HepG2 (cell line): ENCODE measurements around the gene MCU. TPM values are rescaled to one million over a fixed set of nuclear protein-coding genes. Genes with fewer than 3 reads are reported as not detected.

ENCODE experiments used
- GTF2F1 ChIP-seq: fragments of 150-350 bp; IDR thresholded peaks from 2 replicates; pipeline ENCODE4 v1.6.1; 2014; ENCODE audit warnings: low read length
- RFXANK ChIP-seq: IDR thresholded peaks from 2 replicates; pipeline ENCODE4 v1.6.1; 2016
- SOX6 ChIP-seq, 2 experiments: fragments of 450-650 bp in 1 of 2; sonication (generic) in 1 of 2; formaldehyde crosslinking in 1 of 2; IDR thresholded peaks; 2 replicates each; pipeline versions ENCODE4 v1.4.0 to v1.6.1; 2017 to 2020; ENCODE audit warnings: antibody characterized with exemption in 1 of 2, mild to moderate bottlenecking in 1 of 2, missing genetic modification reagents in 1 of 2
- SRSF9 ChIP-seq: fragments of 200-400 bp; formaldehyde crosslinking; IDR thresholded peaks from 2 replicates; pipeline ENCODE4 v1.6.1; 2018; ENCODE audit warnings: borderline replicate concordance, mild to moderate bottlenecking, low read depth, low read length; ENCODE audit not compliant: insufficient read depth, poor library complexity, severe bottlenecking
- TOPORS ChIP-seq: sonication (generic); formaldehyde crosslinking; IDR thresholded peaks from 2 replicates; pipeline ENCODE4 v1.8.0; 2023; ENCODE audit warnings: mild to moderate bottlenecking, missing genetic modification reagents
- ZNF138 ChIP-seq: sonication (generic); formaldehyde crosslinking; IDR thresholded peaks from 2 replicates; pipeline ENCODE4 v1.5.0; 2020; ENCODE audit warnings: mild to moderate bottlenecking, low read depth, missing genetic modification reagents
- ZNF569 ChIP-seq: sonication (generic); formaldehyde crosslinking; IDR thresholded peaks from 2 replicates; pipeline ENCODE4 v1.5.0; 2020; ENCODE audit warnings: mild to moderate bottlenecking, missing genetic modification reagents, moderate library complexity, borderline replicate concordance
- ZNF616 ChIP-seq: sonication (generic); formaldehyde crosslinking; IDR thresholded peaks from 2 replicates; pipeline ENCODE4 v1.5.0; 2020; ENCODE audit warnings: low read depth, mild to moderate bottlenecking, missing genetic modification reagents
- polyA plus RNA-seq, 8 experiments: library from polyadenylated mRNA; depleted of rRNA in 3 of 8; stranded (reverse) in 7 of 8; unstranded in 1 of 8; fragments of >200 nt; fragmentation: Illumina TruSeq in 4 of 8; extraction: Trizol in 4 of 8; gene quantifications; 2 replicates each; pipeline versions ENCODE4 v1.2.1 to v1.2.3, GENCODE V29; 2011 to 2016; ENCODE audit warnings: low read depth in 4 of 8, missing spikeins in 1 of 8, mixed read lengths in 1 of 8; ENCODE audit not compliant: insufficient read depth in 1 of 8
- total RNA-seq, 5 experiments: library from RNA; depleted of rRNA; stranded (reverse); fragments of >200 nt; fragmentation: Illumina TruSeq; extraction: Trizol; gene quantifications; 2 replicates each; pipeline ENCODE4 v1.2.3, GENCODE V29; 2016; ENCODE audit warnings: low read depth in 1 of 5
- TF ChIP-seq, protein P1 (sequence below): sonication (generic); formaldehyde crosslinking; IDR thresholded peaks from 2 replicates; pipeline ENCODE4 v1.4.0; 2020; ENCODE audit warnings: missing genetic modification reagents
- TF ChIP-seq, protein P2 (sequence below): sonication (generic); formaldehyde crosslinking; IDR thresholded peaks from 2 replicates; pipeline ENCODE4 v1.8.1; 2023; ENCODE audit warnings: missing genetic modification reagents, mild to moderate bottlenecking, borderline replicate concordance
- TF ChIP-seq, protein P3 (sequence below): sonication (generic); formaldehyde crosslinking; IDR thresholded peaks from 2 replicates; pipeline ENCODE4 v1.8.1; 2023; ENCODE audit warnings: mild to moderate bottlenecking, missing genetic modification reagents
- TF ChIP-seq, protein P4 (sequence below): conservative IDR thresholded peaks from 2 replicates; pipeline ENCODE4 v1.6.1; 2018; ENCODE audit warnings: missing genetic modification reagents

MCU gene
- total and polyA plus RNA-seq, 2 of the 13 experiments (the other 11 are each of a cell fraction or from before 2014, with no cell fraction given), result 25.9 to 64.5 TPM

DNA sequence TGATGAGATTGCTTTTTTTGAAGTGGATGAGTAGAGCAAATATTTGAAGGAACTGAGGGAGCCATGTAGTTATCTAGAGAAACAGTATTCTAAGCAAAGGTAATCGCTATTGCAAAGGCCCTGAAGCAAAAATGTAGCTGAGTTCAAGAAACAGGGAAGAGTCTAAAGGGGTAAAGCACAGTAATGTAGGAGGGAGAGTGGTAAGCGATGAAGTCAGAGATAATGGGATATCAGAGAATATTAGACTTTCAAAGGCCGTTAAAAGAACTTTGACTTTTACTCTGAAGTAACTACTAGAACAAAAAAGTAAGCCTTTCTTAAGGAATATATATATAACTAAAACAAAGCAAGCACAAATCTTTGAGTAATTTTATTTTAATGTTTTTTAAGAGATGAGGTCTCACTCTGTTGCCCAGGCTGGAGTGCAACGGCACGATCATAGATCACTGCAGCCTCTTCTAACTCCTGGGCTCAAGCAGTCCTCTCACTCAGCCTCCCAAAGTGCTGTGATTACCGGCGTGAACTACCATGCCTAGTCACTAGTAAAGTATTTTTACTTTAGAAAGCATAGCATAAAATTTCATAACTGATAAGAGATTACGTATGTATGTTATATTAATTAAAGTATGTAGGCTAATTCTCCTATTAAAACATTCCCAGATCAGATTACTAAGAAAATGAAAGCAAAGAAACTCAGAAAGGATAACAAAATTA, 139.9 kb downstream of the MCU start (continued):
- no peak for TF ChIP-seq ZNF616 (CRISPR knock-in tag)
- TF ChIP-seq ZNF138 (CRISPR knock-in tag), result no peak
- no peak for TF ChIP-seq SRSF9
- TF ChIP-seq, protein P1, sequence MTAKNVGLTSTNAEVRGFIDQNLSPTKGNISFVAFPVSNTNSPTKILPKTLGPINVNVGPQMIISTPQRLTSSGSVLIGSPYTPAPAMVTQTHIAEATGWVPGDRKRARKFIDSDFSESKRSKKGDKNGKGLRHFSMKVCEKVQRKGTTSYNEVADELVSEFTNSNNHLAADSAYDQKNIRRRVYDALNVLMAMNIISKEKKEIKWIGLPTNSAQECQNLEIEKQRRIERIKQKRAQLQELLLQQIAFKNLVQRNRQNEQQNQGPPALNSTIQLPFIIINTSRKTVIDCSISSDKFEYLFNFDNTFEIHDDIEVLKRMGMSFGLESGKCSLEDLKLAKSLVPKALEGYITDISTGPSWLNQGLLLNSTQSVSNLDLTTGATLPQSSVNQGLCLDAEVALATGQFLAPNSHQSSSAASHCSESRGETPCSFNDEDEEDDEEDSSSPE (CRISPR knock-in tag), result no peak
- TF ChIP-seq GTF2F1, result no peak
- TF ChIP-seq, protein P2, sequence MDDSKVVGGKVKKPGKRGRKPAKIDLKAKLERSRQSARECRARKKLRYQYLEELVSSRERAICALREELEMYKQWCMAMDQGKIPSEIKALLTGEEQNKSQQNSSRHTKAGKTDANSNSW (CRISPR knock-in tag), result no peak
- no peak for TF ChIP-seq SOX6 (IDR thresholded peaks at IDR 0.05)
- TF ChIP-seq SOX6 (CRISPR knock-in tag; IDR thresholded peaks at IDR 0.05), result no peak
- TF ChIP-seq TOPORS (CRISPR knock-in tag), result no peak
- TF ChIP-seq, protein P3, sequence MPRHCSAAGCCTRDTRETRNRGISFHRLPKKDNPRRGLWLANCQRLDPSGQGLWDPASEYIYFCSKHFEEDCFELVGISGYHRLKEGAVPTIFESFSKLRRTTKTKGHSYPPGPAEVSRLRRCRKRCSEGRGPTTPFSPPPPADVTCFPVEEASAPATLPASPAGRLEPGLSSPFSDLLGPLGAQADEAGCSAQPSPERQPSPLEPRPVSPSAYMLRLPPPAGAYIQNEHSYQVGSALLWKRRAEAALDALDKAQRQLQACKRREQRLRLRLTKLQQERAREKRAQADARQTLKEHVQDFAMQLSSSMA (CRISPR knock-in tag), result no peak
- TF ChIP-seq ZNF569 (CRISPR knock-in tag), result no peak
- TF ChIP-seq, protein P4, sequence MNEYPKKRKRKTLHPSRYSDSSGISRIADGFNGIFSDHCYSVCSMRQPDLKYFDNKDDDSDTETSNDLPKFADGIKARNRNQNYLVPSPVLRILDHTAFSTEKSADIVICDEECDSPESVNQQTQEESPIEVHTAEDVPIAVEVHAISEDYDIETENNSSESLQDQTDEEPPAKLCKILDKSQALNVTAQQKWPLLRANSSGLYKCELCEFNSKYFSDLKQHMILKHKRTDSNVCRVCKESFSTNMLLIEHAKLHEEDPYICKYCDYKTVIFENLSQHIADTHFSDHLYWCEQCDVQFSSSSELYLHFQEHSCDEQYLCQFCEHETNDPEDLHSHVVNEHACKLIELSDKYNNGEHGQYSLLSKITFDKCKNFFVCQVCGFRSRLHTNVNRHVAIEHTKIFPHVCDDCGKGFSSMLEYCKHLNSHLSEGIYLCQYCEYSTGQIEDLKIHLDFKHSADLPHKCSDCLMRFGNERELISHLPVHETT (CRISPR knock-in tag), result no peak
- TF ChIP-seq RFXANK (CRISPR knock-in tag), result no peak
